ENCODE data around the gene CD200R1. TPM values are rescaled to one million over a fixed set of nuclear protein-coding genes. Genes with fewer than 3 reads are reported as not detected.

The CD200R1 gene
- total RNA-seq, 1 experiment from 2014 or later, result not detected

DNA sequence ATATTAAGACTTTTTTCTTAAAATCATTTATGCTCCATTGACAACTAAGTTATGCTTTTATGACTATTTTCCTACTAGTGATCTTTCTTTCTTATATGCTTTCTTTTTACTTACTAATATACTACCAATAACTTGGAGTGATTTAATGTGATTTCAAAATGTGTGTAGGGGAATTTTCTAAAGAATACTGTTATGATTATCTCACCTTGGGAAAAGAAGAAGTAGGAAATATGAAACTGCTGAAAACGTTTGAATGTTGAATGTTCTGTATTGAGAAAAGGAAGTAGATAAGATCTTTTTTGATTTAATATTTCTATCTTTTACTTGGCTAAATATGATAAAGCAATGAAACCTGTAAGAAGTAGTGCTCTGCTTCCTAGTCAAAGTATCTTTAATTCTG is 7.8 kb upstream of the CD200R1 start:
- H2AFZ ChIP-seq (ENCODE audit: low read length), result no peak overlapping the region
- H4K20me1 ChIP-seq (ENCODE audit: control insufficient read depth, insufficient read depth, insufficient read length), result no peaks in the 10 kb centered on the region
- no peak overlapping the region for H3K4ac ChIP-seq (ENCODE audit: low read depth, low read length)
- H3K9me3 ChIP-seq (ENCODE audit: control insufficient read depth, low read depth, low read length), result no peaks in the 10 kb centered on the region
- no peaks in the 10 kb centered on the region for H3K36me3 Mint-ChIP-seq (ENCODE audit: insufficient read depth in 1 of 3, low read depth in 3 of 3)
- no peak overlapping the region for H2BK12ac ChIP-seq (ENCODE audit: insufficient read length, low read depth, low read length)
- no peak overlapping the region for H3T11ph ChIP-seq (ENCODE audit: low read length)
- TF ChIP-seq, protein P1, sequence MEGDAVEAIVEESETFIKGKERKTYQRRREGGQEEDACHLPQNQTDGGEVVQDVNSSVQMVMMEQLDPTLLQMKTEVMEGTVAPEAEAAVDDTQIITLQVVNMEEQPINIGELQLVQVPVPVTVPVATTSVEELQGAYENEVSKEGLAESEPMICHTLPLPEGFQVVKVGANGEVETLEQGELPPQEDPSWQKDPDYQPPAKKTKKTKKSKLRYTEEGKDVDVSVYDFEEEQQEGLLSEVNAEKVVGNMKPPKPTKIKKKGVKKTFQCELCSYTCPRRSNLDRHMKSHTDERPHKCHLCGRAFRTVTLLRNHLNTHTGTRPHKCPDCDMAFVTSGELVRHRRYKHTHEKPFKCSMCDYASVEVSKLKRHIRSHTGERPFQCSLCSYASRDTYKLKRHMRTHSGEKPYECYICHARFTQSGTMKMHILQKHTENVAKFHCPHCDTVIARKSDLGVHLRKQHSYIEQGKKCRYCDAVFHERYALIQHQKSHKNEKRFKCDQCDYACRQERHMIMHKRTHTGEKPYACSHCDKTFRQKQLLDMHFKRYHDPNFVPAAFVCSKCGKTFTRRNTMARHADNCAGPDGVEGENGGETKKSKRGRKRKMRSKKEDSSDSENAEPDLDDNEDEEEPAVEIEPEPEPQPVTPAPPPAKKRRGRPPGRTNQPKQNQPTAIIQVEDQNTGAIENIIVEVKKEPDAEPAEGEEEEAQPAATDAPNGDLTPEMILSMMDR (conservative IDR thresholded peaks at IDR 0.05), result no peak
- H3K23me2 ChIP-seq (ENCODE audit: insufficient read length, low read depth, low read length, poor library complexity, severe bottlenecking), result no peaks in the 10 kb centered on the region
- no peak overlapping the region for H4K91ac ChIP-seq (ENCODE audit: insufficient read length, low read depth, low read length)
- H2BK120ac ChIP-seq (ENCODE audit: low read depth, low read length, poor library complexity, severe bottlenecking), result no peak overlapping the region
- no peak overlapping the region for H2BK20ac ChIP-seq (ENCODE audit: low read depth, low read length, poor library complexity, severe bottlenecking)
- no peaks in the 10 kb centered on the region for H3K4me1 ChIP-seq (ENCODE audit: insufficient read depth, low read length)
- H3K27me3 Mint-ChIP-seq (ENCODE audit: low read depth), result no peaks in the 10 kb centered on the region; the same call in 1 of the 2 replicates
- H3K27ac Mint-ChIP-seq, result no peak overlapping the region
- H3K23ac ChIP-seq (ENCODE audit: insufficient read length, low read depth, low read length), result no peak overlapping the region
- no peak overlapping the region for H2BK5ac ChIP-seq (ENCODE audit: insufficient read length, low read length)
- no peak overlapping the region for H2AK5ac ChIP-seq (ENCODE audit: insufficient read length, low read length)
- H3K27ac ChIP-seq (ENCODE audit: insufficient read length, low read depth, low read length), result no peak overlapping the region
- H3K18ac ChIP-seq (ENCODE audit: insufficient read length, low read depth, low read length), result no peak overlapping the region
- H2BK15ac ChIP-seq (ENCODE audit: low read depth, low read length), result no peak overlapping the region
- no peak overlapping the region for H3K4me2 ChIP-seq (ENCODE audit: insufficient read depth, insufficient read length, low read length)
- H3K4me3 Mint-ChIP-seq, result no peak overlapping the region
- H3K9me3 Mint-ChIP-seq, result no peaks in the 10 kb centered on the region
- H3K9ac ChIP-seq (ENCODE audit: extremely low read depth, insufficient read length, low read length), result no peak overlapping the region
- no peak overlapping the region for H3K14ac ChIP-seq (ENCODE audit: insufficient read depth, low read length)
- no CpG with 5 or more reads among the region's 1 CpG for WGBS (ENCODE audit: extremely low coverage, insufficient read length, low lambda C conversion rate)
- H4K8ac ChIP-seq (replicated peaks; ENCODE audit: insufficient read length, low read depth, low read length), result no peak overlapping the region
- H3K79me2 ChIP-seq (ENCODE audit: insufficient read depth, low read length), result no peaks in the 10 kb centered on the region
- H3K4me1 Mint-ChIP-seq, result peaks cover 0 to 3% of the 10 kb centered on the region in 2 experiments; a peak in 1 of 4 replicates
- DNase-seq, result no peak
- H3K79me1 ChIP-seq (ENCODE audit: insufficient read depth, low read depth, low read length, poor library complexity, severe bottlenecking), result no peaks in the 10 kb centered on the region
- no peak overlapping the region for H4K5ac ChIP-seq (ENCODE audit: insufficient read length, low read depth, low read length)
- H3K56ac ChIP-seq (ENCODE audit: insufficient read length, low read depth, low read length), result no peak overlapping the region
- no peaks in the 10 kb centered on the region for H3K27me3 ChIP-seq (ENCODE audit: insufficient read depth, low read length)

Measured in H9 (cell line).